Mucosa of rectum (tissue), 2 donors: ENCODE results near the gene NCOR2.

Experiments used
- H3K27ac ChIP-seq, 2 donors: one replicate each; pipeline ENCODE4 v1.7.0; 2013; ENCODE audit warnings: inconsistent platforms in 2 of 2, low read depth in 2 of 2, low read length in 2 of 2
- H3K27me3 ChIP-seq, 2 donors: one replicate each; pipeline ENCODE4 v1.7.0; 2013; ENCODE audit warnings: low read length in 2 of 2; ENCODE audit not compliant: control insufficient read depth in 2 of 2, insufficient read depth in 2 of 2
- H3K36me3 ChIP-seq, 2 donors: one replicate each; pipeline ENCODE4 v1.7.0; 2013; ENCODE audit warnings: low read length in 2 of 2; ENCODE audit not compliant: control insufficient read depth in 2 of 2, insufficient read depth in 2 of 2
- H3K4me1 ChIP-seq, 2 donors: one replicate each; pipeline ENCODE4 v1.7.0; 2013; ENCODE audit warnings: low read length in 2 of 2, mild to moderate bottlenecking in 1 of 2; ENCODE audit not compliant: control insufficient read depth in 2 of 2, insufficient read depth in 2 of 2
- H3K4me3 ChIP-seq, 2 donors: one replicate each; pipeline ENCODE4 v1.7.0; 2013; ENCODE audit warnings: low read length in 2 of 2
- H3K9ac ChIP-seq, 2 donors: one replicate each; pipeline ENCODE4 v1.7.0; 2013; ENCODE audit warnings: low read length in 2 of 2, low read depth in 1 of 2, mild to moderate bottlenecking in 1 of 2
- H3K9me3 ChIP-seq, 2 donors: one replicate each; pipeline ENCODE4 v1.7.0; 2013; ENCODE audit warnings: low read length in 2 of 2; ENCODE audit not compliant: control insufficient read depth in 2 of 2
- donor health status: healthy.
- donor health status: Normal muscosa, but diverticular disease.

NCOR2 gene

DNA sequence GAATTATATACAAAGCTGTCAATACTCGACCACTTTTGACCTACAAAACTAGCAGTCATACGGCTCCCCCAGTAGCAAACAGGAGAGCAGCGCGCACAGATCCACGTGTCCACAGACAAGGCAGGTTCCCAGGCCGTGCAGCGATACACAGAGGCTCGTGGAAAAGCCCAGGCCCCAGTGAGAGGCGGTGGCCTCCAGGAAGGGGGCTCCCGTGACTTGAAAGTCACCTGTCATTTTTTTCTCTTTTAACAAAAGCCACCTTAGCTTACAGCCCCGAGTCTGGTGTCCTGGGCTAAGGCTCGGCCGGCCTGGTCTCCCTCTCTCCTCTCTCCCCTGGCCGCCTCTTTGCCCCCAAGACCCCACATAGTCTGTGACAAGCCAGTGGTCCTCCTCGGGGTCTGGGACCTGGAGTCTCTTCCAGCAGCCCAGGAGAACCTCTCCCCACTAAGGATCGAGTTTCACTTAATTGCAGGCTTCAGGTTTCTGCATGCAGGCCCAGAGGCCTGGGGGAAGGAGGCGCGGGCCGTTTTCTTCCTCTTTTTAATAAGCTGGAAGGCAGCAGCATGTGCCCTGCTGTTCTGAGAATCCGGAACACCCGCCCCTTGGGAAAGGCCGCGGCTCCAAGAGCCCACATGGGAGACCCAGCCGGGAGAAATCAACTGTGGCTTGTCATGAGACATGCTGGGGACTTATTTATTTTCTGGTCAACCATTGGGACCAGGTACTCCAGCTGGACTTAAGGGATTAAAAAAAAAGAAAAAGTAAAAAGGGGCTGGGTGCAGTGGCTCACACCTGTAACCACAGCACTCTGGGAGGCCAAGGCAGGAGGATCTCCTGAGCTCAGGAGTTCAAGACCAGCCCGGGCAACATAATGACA, 15.9 kb downstream of the NCOR2 start:
- H3K9ac ChIP-seq: peak overlapping the region in 1 of 2 donors; percentile 6

DNA sequence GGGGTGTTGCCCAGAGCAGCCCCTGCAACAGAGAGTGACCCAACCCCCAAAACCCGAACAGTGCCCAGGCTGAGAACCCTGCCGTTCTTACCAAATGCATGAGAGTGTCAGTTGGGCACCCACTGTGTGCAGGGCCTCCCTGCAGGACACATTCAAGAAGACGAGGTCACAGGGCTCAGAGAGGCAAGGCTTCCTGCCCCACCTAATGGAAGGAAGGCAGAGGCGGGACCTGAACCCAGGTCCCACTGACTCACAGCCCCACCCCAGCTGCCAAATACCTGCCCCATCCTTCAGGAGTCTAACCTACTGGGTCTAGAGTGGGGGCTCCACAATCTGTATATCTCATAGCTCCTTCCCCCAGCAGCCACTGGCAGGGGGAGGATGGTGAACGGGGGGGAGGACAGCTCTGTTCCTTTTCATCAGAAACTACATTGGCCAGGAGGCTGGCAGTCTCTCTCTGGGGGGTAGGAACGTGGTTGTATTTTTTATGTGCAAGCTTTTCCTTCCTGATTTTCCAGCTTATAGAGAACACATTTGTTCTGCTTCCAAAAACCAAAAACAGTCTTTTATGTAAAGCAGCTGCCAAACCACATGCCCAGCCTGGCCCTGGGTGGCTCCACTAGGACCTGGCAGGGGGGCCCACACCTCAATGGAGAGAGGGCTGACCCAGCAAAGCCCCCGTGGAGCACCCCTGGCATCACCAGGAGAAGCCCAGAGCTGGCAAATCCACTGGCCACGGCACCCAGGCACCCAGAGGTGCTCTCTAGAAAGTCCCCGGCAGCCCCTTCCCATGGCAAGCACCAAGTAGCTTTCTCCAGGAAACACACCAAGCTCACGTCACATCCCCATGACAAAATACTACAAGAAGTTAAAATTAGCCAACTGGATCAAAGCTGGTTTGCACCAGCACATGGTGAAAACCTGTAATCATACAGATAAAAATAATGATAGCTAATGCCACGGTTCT, 17.0 kb downstream of the NCOR2 start:
- Histone ChIP-seq H3K4me3 (no peak overlapping the region), H3K4me1 (peaks cover 20 to 36% of the 10 kb centered on the region in 2 donors), H3K9ac (peak overlapping the region in 1 of 2 donors; percentile 6)

More for the DNA sequence above, 15.9 kb downstream of the NCOR2 start:
- H3K36me3 ChIP-seq: no peaks in the 10 kb centered on the region
- peaks cover 11 to 28% of the 10 kb centered on the region in 2 donors for H3K4me1 ChIP-seq
- peak overlapping the region; percentile 46 to 48 for H3K27ac ChIP-seq
- H3K4me3 ChIP-seq: no peak overlapping the region
- no peaks in the 10 kb centered on the region for H3K27me3 ChIP-seq
- no peaks in the 10 kb centered on the region for H3K9me3 ChIP-seq

DNA sequence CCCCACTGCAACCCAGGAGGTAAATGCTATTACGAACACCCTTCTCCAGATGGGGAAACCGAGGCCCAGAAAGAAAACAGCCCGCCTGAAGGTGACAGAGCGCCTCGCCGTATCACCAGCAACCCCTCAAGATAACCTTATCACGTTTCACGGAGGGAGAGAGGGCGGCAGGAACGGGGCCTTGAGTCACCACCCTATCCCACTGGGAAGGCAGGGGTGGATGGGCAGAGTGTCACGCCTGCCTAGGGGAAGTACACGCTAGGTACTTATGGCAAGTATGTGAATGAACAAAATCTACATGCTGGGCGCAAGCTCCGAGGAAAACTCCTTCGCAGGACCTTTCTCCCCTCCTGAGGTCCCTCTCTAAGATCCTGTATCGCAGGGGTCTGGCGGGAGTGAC, 17.8 kb downstream of the NCOR2 start:
- Histone ChIP-seq H3K27ac (peak overlapping the region in 1 of 2 donors; percentile 38), H3K4me3 (no peak overlapping the region), H3K27me3 (no peaks in the 10 kb centered on the region), H3K36me3 (no peaks in the 10 kb centered on the region), H3K9me3 (no peaks in the 10 kb centered on the region), H3K9ac (no peak overlapping the region), H3K4me1 (peaks cover 26 to 36% of the 10 kb centered on the region in 2 donors)

More for the DNA sequence above, 17.0 kb downstream of the NCOR2 start:
- H3K9me3 ChIP-seq: no peaks in the 10 kb centered on the region
- H3K36me3 ChIP-seq: no peaks in the 10 kb centered on the region
- H3K27me3 ChIP-seq: no peaks in the 10 kb centered on the region
- peak overlapping the region; percentile 38 to 48 for H3K27ac ChIP-seq

GRCh38 chr12:124548854-124549378, 18.5 kb downstream of the NCOR2 start:
- no peaks in the 10 kb centered on the region for H3K27me3 ChIP-seq
- H3K36me3 ChIP-seq: no peaks in the 10 kb centered on the region
- H3K27ac ChIP-seq: peak overlapping the region in 1 of 2 donors; percentile 4
- H3K9ac ChIP-seq: no peak overlapping the region
- no peak overlapping the region for H3K4me3 ChIP-seq
- no peaks in the 10 kb centered on the region for H3K9me3 ChIP-seq
- H3K4me1 ChIP-seq: peaks cover 33 to 41% of the 10 kb centered on the region in 2 donors

DNA sequence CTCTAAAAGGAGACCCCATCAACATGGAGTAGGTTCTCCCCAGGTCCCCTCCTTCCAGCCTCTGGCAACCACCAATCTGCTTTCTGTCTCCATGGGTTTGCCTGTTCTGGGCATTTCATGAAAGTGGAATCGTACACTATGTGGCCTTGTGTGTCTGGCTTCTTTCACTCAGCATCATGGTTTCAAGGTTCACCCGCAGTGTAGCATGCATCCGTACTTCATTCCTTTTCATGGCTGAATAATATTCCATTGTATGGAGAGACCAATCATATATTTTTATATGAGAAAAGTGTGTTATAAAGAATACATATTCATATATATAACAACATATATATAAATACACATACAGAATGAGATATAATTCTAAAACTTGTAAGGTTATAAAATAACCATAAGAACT, 19.8 kb downstream of the NCOR2 start:
- Histone ChIP-seq H3K36me3 (no peaks in the 10 kb centered on the region), H3K4me1 (peaks cover 42 to 50% of the 10 kb centered on the region in 2 donors)

GRCh38 chr12:124545508-124546418, 21.6 kb downstream of the NCOR2 start:
- H3K36me3 ChIP-seq: no peaks in the 10 kb centered on the region
- H3K27me3 ChIP-seq: no peaks in the 10 kb centered on the region
- peak overlapping the region in 1 of 2 donors; percentile 23 for H3K4me3 ChIP-seq
- peak overlapping the region in 1 of 2 donors; percentile 20 for H3K9ac ChIP-seq
- no peaks in the 10 kb centered on the region for H3K9me3 ChIP-seq
- peaks cover 42 to 49% of the 10 kb centered on the region in 2 donors for H3K4me1 ChIP-seq
- H3K27ac ChIP-seq: peak overlapping the region; percentile 24 to 34

More for the DNA sequence above, 19.8 kb downstream of the NCOR2 start:
- Histone ChIP-seq H3K9ac (no peak overlapping the region), H3K27ac (no peak overlapping the region), H3K9me3 (no peaks in the 10 kb centered on the region), H3K27me3 (no peaks in the 10 kb centered on the region), H3K4me3 (no peak overlapping the region)

GRCh38 chr12:124544983-124545382, 22.4 kb downstream of the NCOR2 start:
- Histone ChIP-seq H3K27me3 (no peaks in the 10 kb centered on the region), H3K4me1 (peaks cover 42% of the 10 kb centered on the region in 2 donors), H3K9ac (peak overlapping the region in 1 of 2 donors; percentile 20), H3K27ac (peak overlapping the region in 1 of 2 donors; percentile 34), H3K9me3 (no peaks in the 10 kb centered on the region), H3K36me3 (no peaks in the 10 kb centered on the region), H3K4me3 (no peak overlapping the region)

DNA sequence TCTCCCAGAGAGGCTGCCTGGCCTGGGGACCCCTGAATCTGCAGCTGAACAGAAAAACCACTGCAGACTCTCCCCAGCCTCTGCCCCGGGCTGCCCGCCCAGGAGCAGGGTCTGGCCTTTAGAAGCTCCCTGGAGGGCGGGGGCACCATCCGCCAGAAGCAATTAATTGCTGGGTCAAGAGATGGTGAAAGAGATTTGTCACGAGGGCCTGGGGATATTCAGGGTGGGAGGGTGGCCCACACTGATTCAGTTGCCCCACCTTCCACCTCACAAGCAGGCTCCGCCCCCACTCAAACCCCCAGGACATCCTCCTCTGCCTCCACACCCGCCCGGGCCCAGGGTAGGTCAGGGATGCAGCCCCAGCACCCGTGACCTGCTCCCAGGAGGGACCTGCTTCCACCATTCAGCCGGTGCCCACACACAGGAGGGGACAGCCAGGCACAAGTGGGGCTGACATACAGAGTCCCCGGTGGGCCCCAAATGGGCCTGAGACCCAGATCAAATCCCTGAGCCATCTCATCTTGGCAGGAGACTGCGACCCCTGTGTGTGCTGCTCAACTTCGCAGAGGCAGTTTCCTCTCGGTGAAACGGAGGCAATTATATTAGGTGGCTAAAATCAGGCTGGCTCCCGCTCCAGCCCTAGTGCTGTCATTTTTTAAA, 23.0 kb downstream of the NCOR2 start:
- H3K27me3 ChIP-seq: no peaks in the 10 kb centered on the region
- H3K4me3 ChIP-seq: no peak overlapping the region
- no peak overlapping the region for H3K27ac ChIP-seq
- no peaks in the 10 kb centered on the region for H3K9me3 ChIP-seq
- H3K9ac ChIP-seq: no peak overlapping the region
- H3K36me3 ChIP-seq: no peaks in the 10 kb centered on the region
- H3K4me1 ChIP-seq: peaks cover 42 to 46% of the 10 kb centered on the region in 2 donors
